Nephron (organoid): Measurements from ENCODE around the gene VPS13D.
A peak's percentile ranks its signal among the peaks of the same experiment; 100 is the strongest.

Experiments used
- H3K27ac Mint-ChIP-seq, 3 experiments: 2 replicates each; pipeline ENCODE4 v1.8.0; 2020; ENCODE audit warnings: mixed read lengths in 3 of 3, mild to moderate bottlenecking in 2 of 3, moderate library complexity in 1 of 3
- H3K27me3 Mint-ChIP-seq: 2 replicates; pipeline ENCODE4 v1.8.0; 2021; ENCODE audit warnings: low read depth, mild to moderate bottlenecking, moderate library complexity, mixed read lengths
- H3K36me3 Mint-ChIP-seq: 2 replicates; pipeline ENCODE4 v1.8.0; 2020; ENCODE audit warnings: low read depth, mixed read lengths
- H3K4me1 Mint-ChIP-seq: 2 replicates; pipeline ENCODE4 v1.8.0; 2020; ENCODE audit warnings: mixed read lengths
- H3K4me3 Mint-ChIP-seq, 3 experiments: 2 replicates each; pipeline ENCODE4 v1.8.0; 2020; ENCODE audit warnings: mild to moderate bottlenecking in 3 of 3, mixed read lengths in 3 of 3, moderate library complexity in 2 of 3
- H3K9me3 Mint-ChIP-seq: 2 replicates; pipeline ENCODE4 v1.8.0; 2020; ENCODE audit warnings: mixed read lengths
- TF ChIP-seq, protein P1 (sequence below), 3 experiments: fragments of 200-600 bp; sonication (generic); IDR thresholded peaks; one replicate each; pipeline ENCODE4 v1.5.0; 2021; ENCODE audit warnings: antibody characterized with exemption in 3 of 3; ENCODE audit not compliant: unreplicated experiment in 3 of 3

The VPS13D gene

DNA sequence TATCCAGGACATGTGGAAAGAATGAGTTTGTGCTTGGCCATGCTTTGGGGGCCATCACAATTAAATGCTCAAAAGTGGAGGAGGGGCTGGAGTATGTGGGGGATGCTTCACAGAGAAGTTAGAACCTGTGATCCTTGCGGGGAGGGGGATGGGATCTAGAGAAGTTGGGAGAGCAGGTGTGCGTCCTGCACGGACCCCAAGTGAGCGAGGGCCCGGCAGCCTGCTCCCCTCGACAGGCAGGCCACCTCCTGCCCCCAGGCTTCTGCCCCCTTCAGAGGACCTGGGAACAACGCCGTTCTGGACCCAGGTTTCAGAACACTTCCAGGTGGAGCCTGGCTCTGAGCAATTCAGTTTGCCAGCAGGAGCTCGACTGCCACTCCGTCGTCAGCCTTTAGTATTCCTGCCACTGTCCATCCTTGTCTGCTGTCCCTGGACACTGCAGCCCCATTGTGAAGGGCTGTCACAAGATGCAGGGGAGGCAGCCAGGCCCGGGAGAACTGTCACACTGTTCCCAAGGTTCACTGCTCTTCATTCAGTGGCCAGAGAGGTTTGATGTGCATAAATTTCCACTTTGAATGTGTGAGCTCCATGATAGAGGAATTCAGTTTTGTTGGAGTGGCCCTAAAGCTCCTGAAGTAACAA is 275.9 kb downstream of the VPS13D start:
- TF ChIP-seq, protein P1, sequence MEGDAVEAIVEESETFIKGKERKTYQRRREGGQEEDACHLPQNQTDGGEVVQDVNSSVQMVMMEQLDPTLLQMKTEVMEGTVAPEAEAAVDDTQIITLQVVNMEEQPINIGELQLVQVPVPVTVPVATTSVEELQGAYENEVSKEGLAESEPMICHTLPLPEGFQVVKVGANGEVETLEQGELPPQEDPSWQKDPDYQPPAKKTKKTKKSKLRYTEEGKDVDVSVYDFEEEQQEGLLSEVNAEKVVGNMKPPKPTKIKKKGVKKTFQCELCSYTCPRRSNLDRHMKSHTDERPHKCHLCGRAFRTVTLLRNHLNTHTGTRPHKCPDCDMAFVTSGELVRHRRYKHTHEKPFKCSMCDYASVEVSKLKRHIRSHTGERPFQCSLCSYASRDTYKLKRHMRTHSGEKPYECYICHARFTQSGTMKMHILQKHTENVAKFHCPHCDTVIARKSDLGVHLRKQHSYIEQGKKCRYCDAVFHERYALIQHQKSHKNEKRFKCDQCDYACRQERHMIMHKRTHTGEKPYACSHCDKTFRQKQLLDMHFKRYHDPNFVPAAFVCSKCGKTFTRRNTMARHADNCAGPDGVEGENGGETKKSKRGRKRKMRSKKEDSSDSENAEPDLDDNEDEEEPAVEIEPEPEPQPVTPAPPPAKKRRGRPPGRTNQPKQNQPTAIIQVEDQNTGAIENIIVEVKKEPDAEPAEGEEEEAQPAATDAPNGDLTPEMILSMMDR (IDR thresholded peaks at IDR 0.05; ENCODE audit: unreplicated experiment in 3 of 3) = no peak
- H3K4me1 Mint-ChIP-seq = peaks cover 45% of the 10 kb centered on the region
- peaks cover 35% of the 10 kb centered on the region for H3K36me3 Mint-ChIP-seq
- no peaks in the 10 kb centered on the region for H3K9me3 Mint-ChIP-seq
- peak overlapping the region in 1 of 3 experiments; percentile 9 for H3K27ac Mint-ChIP-seq
- no peak overlapping the region for H3K4me3 Mint-ChIP-seq
- H3K27me3 Mint-ChIP-seq = no peaks in the 10 kb centered on the region

DNA sequence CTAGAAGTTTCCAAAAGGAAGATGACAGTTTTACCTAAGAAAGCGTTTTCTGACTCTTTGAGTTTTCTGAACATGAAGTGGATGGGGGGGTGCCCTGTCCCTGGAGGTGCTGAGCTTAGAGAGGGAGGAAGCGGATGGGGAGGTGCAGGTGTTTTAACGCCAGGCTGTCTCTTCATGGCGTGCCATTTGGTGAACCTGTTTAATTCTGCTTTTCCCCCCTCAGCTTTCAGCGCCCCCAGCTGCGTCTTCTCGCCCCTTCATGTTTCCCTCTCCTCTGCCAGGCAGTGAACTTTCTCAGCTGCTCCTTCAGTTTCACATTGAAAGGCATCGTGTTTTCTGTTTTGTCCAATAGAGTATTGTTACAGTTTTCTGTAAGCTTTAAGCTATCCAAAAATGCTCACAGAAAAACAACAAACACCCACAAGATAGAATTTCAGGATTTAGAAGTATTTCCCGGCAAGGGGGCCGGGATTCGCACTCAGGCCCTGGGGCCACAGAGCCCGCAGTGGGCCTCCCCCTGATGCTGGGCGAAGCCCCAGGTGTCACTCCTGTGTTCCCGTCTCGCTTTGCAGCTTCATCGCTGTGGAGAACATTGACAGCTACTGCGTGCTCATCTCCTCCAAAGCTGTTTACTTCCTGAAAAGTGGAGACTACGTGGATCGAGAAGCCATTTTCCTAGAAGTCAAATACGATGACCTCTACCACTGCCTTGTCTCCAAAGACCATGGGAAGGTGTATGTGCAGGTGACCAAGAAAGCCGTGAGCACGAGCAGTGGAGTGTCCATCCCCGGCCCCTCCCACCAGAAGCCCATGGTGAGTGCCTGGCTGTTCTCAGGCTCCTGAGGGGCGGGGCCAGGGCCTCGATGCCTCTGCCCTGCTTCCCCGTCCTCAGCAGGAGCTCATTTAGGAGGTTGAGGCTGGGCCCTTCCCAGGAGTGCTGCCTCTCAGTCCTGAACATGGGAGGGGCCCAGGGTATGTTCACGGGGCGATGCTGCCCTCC is 276.8 kb downstream of the VPS13D start:
- peaks cover 50% of the 10 kb centered on the region for H3K4me1 Mint-ChIP-seq
- no peak overlapping the region for H3K4me3 Mint-ChIP-seq
- no peaks in the 10 kb centered on the region for H3K27me3 Mint-ChIP-seq
- H3K36me3 Mint-ChIP-seq = peaks cover 34% of the 10 kb centered on the region
- H3K27ac Mint-ChIP-seq = peak overlapping the region in 1 of 3 experiments; percentile 57
- H3K9me3 Mint-ChIP-seq = no peaks in the 10 kb centered on the region
- TF ChIP-seq, protein P1 (IDR thresholded peaks at IDR 0.05; ENCODE audit: unreplicated experiment in 3 of 3) = no peak

DNA sequence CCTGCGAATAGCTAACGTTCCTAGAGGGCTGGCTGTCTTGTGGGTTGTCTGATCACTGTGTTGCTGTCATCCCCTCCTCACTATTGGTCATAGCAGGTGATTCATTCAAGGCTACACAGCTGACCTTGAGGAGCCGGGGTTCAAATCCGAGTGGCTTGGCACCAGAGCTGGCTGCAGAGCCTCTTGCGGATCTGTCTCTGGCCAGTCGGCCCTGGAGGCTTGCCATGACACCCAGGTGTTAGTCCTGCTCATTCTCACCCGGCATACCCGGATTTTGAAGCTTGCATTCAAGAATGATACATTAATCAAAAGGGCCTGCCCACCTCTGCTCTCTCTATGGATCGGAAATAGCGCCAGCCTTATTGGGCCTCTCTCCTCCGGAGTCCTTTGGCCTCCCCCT is 277.8 kb downstream of the VPS13D start:
- H3K9me3 Mint-ChIP-seq = no peaks in the 10 kb centered on the region
- H3K36me3 Mint-ChIP-seq = peaks cover 25% of the 10 kb centered on the region
- H3K4me1 Mint-ChIP-seq = peaks cover 45% of the 10 kb centered on the region
- H3K27me3 Mint-ChIP-seq = no peaks in the 10 kb centered on the region
- TF ChIP-seq, protein P1 (IDR thresholded peaks at IDR 0.05; ENCODE audit: unreplicated experiment in 3 of 3) = no peak
- H3K27ac Mint-ChIP-seq = no peak overlapping the region
- no peak overlapping the region for H3K4me3 Mint-ChIP-seq

DNA sequence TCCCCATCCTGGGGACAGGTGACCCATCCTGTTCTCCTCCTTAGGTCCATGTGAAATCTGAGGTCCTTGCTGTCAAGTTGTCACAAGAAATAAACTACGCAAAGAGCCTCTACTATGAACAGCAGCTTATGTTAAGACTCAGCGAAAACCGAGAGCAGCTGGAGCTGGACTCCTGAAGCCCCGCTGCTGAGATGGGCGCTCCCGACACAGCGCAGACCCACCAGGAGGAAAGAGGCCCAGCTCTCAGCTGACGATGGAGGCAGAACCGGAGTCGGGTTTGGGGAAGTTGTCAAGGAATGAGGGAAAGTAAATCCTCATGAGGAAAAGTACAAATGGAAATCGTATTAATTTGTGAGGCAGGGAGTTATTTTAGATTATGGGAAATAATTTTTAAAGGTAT is 279.0 kb downstream of the VPS13D start:
- no peaks in the 10 kb centered on the region for H3K27me3 Mint-ChIP-seq
- H3K36me3 Mint-ChIP-seq = peaks cover 19% of the 10 kb centered on the region
- no peak overlapping the region for H3K4me3 Mint-ChIP-seq
- peaks cover 44% of the 10 kb centered on the region for H3K4me1 Mint-ChIP-seq
- TF ChIP-seq, protein P1 (IDR thresholded peaks at IDR 0.05; ENCODE audit: unreplicated experiment in 3 of 3) = no peak
- H3K27ac Mint-ChIP-seq = peak overlapping the region; percentile 29 to 73 (median 63)
- no peaks in the 10 kb centered on the region for H3K9me3 Mint-ChIP-seq

DNA sequence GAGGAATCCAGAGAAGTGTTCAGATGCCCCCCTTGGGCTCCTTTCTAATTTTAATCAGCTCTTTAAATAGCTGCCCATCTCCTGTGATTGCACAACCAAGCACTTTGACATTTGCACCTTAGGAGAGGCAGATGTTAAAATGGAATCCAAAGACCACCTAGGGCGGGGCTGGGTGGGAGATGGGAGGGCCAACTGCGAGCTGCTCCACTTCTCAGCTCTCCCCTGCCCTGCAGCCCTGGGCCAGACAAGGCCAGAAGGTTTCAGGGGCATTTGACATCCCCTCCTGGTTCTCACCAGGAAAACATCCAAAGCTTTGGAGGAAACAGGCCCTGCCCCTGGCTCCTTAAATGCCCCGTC is 281.3 kb downstream of the VPS13D start:
- Mint-ChIP-seq H3K36me3 (peaks cover 12% of the 10 kb centered on the region), H3K27me3 (no peaks in the 10 kb centered on the region), H3K4me1 (peaks cover 46% of the 10 kb centered on the region), H3K27ac (peak overlapping the region; percentile 54 to 73 (median 55)), H3K9me3 (no peaks in the 10 kb centered on the region), H3K4me3 (no peak overlapping the region)
- TF ChIP-seq, protein P1 (IDR thresholded peaks at IDR 0.05; ENCODE audit: unreplicated experiment in 3 of 3) = no peak
